ENCODE measurements around the gene C10orf67. TPM values are rescaled to one million over a fixed set of nuclear protein-coding genes. Genes with fewer than 3 reads are reported as not detected.

C10orf67 gene
- total RNA-seq, 1 experiment from 2014 or later, result not detected

DNA sequence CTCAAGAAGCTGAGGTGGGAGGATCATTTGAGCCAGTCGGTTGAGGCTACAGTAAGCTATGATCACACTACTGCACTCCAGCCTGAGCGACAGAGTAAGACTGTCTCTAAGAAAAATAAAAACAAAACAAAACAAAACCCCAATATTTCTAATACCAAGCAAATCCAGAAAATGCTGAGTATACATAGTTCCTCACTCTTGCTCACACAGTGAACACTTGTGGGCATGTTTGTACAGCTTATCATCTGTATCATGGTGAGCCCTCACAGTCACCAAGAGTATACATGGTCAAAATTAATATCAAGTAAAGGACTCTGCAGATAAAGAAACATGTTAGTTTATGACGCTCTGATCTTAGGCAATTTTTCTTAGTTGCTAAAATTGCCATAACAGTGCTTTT, 41.5 kb upstream of the C10orf67 start:
- POLR2A ChIA-PET, result no interaction called here

DNA sequence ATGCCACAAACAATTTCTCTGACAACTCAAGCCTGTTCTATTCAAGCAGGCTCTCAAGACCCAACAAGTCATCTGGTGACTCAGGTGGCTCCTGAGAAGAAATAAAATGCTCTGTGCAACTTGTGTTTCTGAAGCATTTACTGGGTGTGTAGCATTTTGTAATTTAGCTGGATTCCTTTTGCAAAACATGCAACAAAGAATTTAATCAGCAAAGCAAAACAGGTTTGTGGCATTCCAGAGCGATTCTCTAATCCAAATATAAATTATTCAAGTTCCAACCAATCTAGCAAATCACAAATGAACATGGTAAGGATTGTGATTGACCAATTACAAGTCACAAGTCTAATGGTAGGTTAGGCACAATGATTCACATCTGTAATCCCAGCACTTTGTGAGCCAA, 39.8 kb upstream of the C10orf67 start:
- no TSS peak for BruUV-seq (replicated peaks)
- no peak for ATAC-seq
- Histone ChIP-seq H3K36me3 (ENCODE audit: control insufficient read depth, insufficient read depth, low read length) (no peaks in the 10 kb centered on the region), H3K9me3 (ENCODE audit: control insufficient read depth, insufficient read depth, low read depth, low read length) (no peaks in the 10 kb centered on the region), H3K27me3 (ENCODE audit: control insufficient read depth, insufficient read depth, low read length) (no peaks in the 10 kb centered on the region), H3K4me1 (ENCODE audit: control insufficient read depth, insufficient read depth, low read length) (no peaks in the 10 kb centered on the region), H3K27ac (ENCODE audit: low read length) (no peak overlapping the region), H3K4me3 (ENCODE audit: low read depth in 2 of 2, low read length in 2 of 2) (no peak overlapping the region)
- ChIA-PET CTCF (no interaction called here), POLR2A (no interaction called here)
- TF ChIP-seq SIN3A (IDR thresholded peaks at IDR 0.05; ENCODE audit: borderline replicate concordance, insufficient read depth, low read depth, low read length) (no peak), TCF7L2 (IDR thresholded peaks at IDR 0.05; ENCODE audit: low read depth, low read length) (no peak)
- TF ChIP-seq, protein P1, sequence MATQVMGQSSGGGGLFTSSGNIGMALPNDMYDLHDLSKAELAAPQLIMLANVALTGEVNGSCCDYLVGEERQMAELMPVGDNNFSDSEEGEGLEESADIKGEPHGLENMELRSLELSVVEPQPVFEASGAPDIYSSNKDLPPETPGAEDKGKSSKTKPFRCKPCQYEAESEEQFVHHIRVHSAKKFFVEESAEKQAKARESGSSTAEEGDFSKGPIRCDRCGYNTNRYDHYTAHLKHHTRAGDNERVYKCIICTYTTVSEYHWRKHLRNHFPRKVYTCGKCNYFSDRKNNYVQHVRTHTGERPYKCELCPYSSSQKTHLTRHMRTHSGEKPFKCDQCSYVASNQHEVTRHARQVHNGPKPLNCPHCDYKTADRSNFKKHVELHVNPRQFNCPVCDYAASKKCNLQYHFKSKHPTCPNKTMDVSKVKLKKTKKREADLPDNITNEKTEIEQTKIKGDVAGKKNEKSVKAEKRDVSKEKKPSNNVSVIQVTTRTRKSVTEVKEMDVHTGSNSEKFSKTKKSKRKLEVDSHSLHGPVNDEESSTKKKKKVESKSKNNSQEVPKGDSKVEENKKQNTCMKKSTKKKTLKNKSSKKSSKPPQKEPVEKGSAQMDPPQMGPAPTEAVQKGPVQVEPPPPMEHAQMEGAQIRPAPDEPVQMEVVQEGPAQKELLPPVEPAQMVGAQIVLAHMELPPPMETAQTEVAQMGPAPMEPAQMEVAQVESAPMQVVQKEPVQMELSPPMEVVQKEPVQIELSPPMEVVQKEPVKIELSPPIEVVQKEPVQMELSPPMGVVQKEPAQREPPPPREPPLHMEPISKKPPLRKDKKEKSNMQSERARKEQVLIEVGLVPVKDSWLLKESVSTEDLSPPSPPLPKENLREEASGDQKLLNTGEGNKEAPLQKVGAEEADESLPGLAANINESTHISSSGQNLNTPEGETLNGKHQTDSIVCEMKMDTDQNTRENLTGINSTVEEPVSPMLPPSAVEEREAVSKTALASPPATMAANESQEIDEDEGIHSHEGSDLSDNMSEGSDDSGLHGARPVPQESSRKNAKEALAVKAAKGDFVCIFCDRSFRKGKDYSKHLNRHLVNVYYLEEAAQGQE (IDR thresholded peaks at IDR 0.05; ENCODE audit: insufficient read depth in 1 of 2, low read depth in 2 of 2, low read length in 1 of 2), result no peak
- TF ChIP-seq, protein P2, sequence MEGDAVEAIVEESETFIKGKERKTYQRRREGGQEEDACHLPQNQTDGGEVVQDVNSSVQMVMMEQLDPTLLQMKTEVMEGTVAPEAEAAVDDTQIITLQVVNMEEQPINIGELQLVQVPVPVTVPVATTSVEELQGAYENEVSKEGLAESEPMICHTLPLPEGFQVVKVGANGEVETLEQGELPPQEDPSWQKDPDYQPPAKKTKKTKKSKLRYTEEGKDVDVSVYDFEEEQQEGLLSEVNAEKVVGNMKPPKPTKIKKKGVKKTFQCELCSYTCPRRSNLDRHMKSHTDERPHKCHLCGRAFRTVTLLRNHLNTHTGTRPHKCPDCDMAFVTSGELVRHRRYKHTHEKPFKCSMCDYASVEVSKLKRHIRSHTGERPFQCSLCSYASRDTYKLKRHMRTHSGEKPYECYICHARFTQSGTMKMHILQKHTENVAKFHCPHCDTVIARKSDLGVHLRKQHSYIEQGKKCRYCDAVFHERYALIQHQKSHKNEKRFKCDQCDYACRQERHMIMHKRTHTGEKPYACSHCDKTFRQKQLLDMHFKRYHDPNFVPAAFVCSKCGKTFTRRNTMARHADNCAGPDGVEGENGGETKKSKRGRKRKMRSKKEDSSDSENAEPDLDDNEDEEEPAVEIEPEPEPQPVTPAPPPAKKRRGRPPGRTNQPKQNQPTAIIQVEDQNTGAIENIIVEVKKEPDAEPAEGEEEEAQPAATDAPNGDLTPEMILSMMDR (IDR thresholded peaks at IDR 0.05), result no peak
- no peak for DNase-seq (ENCODE audit: low read depth, low spot score)
- in situ Hi-C loops (cut with HindIII; ENCODE audit: low pct_unique_long_range_greater_than_20kb, low sequenced_read_pairs) (no loop called here), intact Hi-C loops (cut with micrococcal nuclease; ENCODE audit: unreplicated experiment) (no loop called here)

More for the DNA sequence above, 41.5 kb upstream of the C10orf67 start:
- H3K4me1 ChIP-seq (ENCODE audit: control insufficient read depth, insufficient read depth, low read length), result no peaks in the 10 kb centered on the region
- ATAC-seq (no peak), DNase-seq (ENCODE audit: low read depth, low spot score) (no peak)
- H3K27me3 ChIP-seq (ENCODE audit: control insufficient read depth, insufficient read depth, low read length), result no peaks in the 10 kb centered on the region
- no TSS peak for BruUV-seq (replicated peaks)
- no peaks in the 10 kb centered on the region for H3K9me3 ChIP-seq (ENCODE audit: control insufficient read depth, insufficient read depth, low read depth, low read length)
- H3K36me3 ChIP-seq (ENCODE audit: control insufficient read depth, insufficient read depth, low read length), result no peaks in the 10 kb centered on the region
- CTCF ChIA-PET, result no interaction called here
- TF ChIP-seq TCF7L2 (IDR thresholded peaks at IDR 0.05; ENCODE audit: low read depth, low read length) (no peak), SIN3A (IDR thresholded peaks at IDR 0.05; ENCODE audit: borderline replicate concordance, insufficient read depth, low read depth, low read length) (no peak), POLR2AphosphoS5 (IDR thresholded peaks at IDR 0.05; ENCODE audit: low read depth, low read length) (no peak)
- TF ChIP-seq, protein P1 (IDR thresholded peaks at IDR 0.05; ENCODE audit: insufficient read depth in 1 of 2, low read depth in 2 of 2, low read length in 1 of 2), result no peak
- TF ChIP-seq, protein P2 (IDR thresholded peaks at IDR 0.05), result no peak
- no peak overlapping the region for H3K27ac ChIP-seq (ENCODE audit: low read length)
- H3K4me3 ChIP-seq (ENCODE audit: low read depth in 2 of 2, low read length in 2 of 2), result no peak overlapping the region
- intact Hi-C loops (cut with micrococcal nuclease; ENCODE audit: unreplicated experiment) (no loop called here), in situ Hi-C loops (cut with HindIII; ENCODE audit: low pct_unique_long_range_greater_than_20kb, low sequenced_read_pairs) (no loop called here)

Measured in Panc1 (cell line).